AG09309 (cell line): ENCODE results near the gene KDM4C.

Source experiments
- DNase-seq: peaks from one replicate; pipeline ENCODE4 v3.0.0-alpha.2; 2010; ENCODE audit warnings: low read depth
- H3K4me3 ChIP-seq: 2 replicates; pipeline ENCODE4 v1.5.1; 2011; ENCODE audit warnings: mild to moderate bottlenecking, low read depth, low read length, moderate library complexity; ENCODE audit not compliant: control insufficient read depth
- TF ChIP-seq, protein P1 (sequence below): IDR thresholded peaks from 2 replicates; pipeline ENCODE4 v1.5.1; 2011; ENCODE audit warnings: mild to moderate bottlenecking, low read depth, low read length, inconsistent platforms; ENCODE audit not compliant: insufficient read depth, control insufficient read depth; ENCODE audit errors: missing control alignments

KDM4C gene

DNA sequence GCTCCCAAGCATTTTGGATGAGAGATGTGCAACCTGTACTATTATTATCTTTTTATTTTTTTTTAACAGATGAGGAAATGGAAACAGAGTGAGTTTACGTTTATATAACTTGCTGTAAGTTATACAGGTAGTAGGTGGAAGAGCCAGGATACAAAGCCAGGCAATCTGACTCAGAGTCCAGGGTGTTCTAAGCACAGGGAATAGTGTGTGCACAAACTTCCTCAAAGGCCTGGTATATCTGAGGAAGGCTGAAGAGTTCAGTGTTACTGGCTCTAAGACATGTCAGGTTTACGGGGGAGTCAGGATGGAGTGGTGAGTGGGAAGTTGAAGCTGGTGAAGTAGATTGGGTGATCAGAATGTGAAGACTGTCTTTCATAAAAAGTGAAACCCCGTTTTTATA is 353.6 kb downstream of the KDM4C start:
- DNase-seq: no peak
- TF ChIP-seq, protein P1, sequence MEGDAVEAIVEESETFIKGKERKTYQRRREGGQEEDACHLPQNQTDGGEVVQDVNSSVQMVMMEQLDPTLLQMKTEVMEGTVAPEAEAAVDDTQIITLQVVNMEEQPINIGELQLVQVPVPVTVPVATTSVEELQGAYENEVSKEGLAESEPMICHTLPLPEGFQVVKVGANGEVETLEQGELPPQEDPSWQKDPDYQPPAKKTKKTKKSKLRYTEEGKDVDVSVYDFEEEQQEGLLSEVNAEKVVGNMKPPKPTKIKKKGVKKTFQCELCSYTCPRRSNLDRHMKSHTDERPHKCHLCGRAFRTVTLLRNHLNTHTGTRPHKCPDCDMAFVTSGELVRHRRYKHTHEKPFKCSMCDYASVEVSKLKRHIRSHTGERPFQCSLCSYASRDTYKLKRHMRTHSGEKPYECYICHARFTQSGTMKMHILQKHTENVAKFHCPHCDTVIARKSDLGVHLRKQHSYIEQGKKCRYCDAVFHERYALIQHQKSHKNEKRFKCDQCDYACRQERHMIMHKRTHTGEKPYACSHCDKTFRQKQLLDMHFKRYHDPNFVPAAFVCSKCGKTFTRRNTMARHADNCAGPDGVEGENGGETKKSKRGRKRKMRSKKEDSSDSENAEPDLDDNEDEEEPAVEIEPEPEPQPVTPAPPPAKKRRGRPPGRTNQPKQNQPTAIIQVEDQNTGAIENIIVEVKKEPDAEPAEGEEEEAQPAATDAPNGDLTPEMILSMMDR: no peak
- H3K4me3 ChIP-seq: no peak overlapping the region

DNA sequence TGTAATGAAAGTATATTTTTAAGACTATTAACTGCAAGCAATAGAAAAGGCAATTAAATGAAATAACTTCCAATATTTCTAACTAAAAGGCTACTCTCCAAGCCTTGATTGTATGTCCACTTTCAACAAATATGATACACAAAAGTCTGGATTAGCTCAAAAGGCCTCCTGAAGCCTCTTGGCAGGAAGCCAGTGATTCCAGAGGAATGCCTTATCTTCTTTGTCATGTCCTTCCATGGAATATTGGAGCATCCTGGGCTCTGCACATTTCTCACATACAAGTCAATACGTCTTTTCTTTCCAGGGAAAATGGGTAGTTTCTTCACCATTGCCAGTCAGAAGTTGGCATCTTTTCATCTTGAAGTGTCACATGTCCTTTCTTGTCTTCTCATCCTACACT is 357.8 kb downstream of the KDM4C start:
- DNase-seq: no peak
- TF ChIP-seq, protein P1: no peak
- H3K4me3 ChIP-seq: no peak overlapping the region

DNA sequence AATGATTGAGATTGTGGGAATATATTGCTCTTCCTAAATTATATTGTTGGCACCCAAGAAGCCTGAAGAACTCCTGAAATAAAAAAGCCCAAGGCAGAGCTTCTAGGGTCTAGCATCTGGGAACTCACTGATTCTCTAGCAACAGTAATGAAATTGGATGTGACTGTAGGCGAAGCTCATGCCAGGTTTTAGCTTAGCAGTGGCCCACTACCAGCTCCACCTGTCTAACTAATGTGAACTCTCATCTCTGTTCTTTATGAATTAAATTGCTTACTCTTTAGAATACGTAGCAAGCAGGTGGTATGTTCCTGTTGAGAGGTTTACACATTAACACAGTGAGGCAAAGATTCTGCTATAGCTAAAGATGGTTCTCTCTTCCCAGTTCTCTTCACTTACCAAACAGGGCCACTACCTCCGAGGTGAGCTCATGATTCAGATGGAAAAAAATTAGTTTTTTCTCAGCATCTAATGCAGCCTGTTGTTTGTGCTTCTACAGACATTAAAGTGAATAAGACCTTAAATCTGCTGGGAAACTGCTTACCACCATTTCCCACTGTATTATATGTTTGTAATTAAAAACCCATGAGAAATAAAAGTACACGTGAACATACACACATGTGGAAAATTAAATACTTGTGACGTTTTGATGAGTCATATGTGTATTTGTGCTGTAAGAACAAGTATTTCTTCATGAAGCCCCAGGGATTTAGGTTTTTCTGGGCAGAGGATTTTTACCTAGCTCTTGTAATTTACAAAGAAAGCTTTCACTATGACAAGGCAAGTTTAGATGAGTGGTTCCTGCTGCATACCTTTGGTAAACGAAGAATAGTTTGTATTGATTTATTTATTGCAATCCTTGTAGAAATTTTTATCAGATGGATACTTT is 360.1 kb downstream of the KDM4C start:
- DNase-seq: peak; percentile 57
- H3K4me3 ChIP-seq: no peak overlapping the region
- TF ChIP-seq, protein P1: no peak

GRCh38 chr9:7118633-7119032 is 360.9 kb downstream of the KDM4C start:
- no peak overlapping the region for H3K4me3 ChIP-seq
- DNase-seq: no peak
- TF ChIP-seq, protein P1: no peak

DNA sequence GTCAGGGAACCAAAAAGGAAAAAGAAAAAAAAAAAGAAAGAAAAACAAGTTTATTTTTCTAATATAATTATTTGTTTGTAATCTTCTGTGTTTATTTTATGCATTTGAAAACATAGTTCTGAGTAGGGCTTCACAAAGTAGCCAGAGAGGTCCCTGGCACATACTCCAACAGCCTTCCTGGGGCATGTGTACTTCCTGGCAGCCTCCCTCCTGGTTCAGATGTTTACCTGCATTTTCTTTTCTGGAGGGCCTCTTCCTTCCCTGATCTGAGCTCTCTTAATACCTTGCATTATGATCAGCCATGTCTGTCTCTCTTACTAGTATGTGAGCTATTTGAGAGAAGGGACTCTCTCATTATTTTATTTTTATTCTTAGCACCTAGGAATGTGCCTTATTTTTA is 361.8 kb downstream of the KDM4C start:
- DNase-seq: no peak

GRCh38 chr9:7121055-7121454 is 363.3 kb downstream of the KDM4C start:
- TF ChIP-seq, protein P1: no peak
- no peak for DNase-seq
- H3K4me3 ChIP-seq: no peak overlapping the region

More for the DNA sequence above, 361.8 kb downstream of the KDM4C start:
- TF ChIP-seq, protein P1: no peak
- no peak overlapping the region for H3K4me3 ChIP-seq

DNA sequence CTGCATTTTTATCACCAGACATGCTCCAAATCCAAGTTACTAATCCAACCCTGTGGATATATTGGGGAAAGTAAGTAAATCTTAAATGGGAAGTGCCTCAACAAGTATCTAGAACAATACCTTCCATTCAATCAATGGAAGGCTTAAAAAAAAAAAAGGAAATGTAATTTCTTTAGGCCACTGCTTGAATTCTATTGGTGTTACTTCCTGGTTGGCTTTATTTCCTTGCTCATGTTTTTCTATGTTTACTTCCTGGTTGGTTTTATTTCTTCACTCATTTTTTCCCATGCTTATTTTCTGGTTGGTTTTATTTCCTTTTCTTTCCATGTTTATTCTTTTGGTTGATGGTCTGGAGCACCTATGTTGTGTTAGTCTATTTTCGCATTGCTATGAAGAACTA is 363.9 kb downstream of the KDM4C start:
- H3K4me3 ChIP-seq: no peak overlapping the region
- DNase-seq: no peak
- TF ChIP-seq, protein P1: no peak
